Measurements from ENCODE around the gene CLK1. TPM values are rescaled to one million over a fixed set of nuclear protein-coding genes. Genes with fewer than 3 reads are reported as not detected.
"Not testable (repeated sequence)": the region's sequence is repeated elsewhere in the genome, so short reads cannot be mapped to it uniquely, and the experiment has no call there.

Gene CLK1
- 100 to 1,000 TPM; 273 to 431 (median 361) TPM for polyA plus RNA-seq (ENCODE audit: insufficient read depth in 1 of 5, insufficient read length in 5 of 5, low replicate concordance in 1 of 5)
- long read RNA-seq, donor 1, transcript CLK1-204 (12 exons, 1,682 nt): minor isoform, 9 of 210 reads
- long read RNA-seq, donor 1, transcript CLK1-210 (11 exons, 3,208 nt): minor isoform, 30 of 210 reads
- long read RNA-seq, donor 1, transcript CLK1-201 (13 exons, 1,888 nt): major isoform, 40 of 210 reads
- long read RNA-seq, donor 1, transcript CLK1-208 (2 exons, 484 nt): minor isoform, 13 of 210 reads
- long read RNA-seq, donor 1, partial matches to known transcripts: 102 of 210 reads
- long read RNA-seq, donor 1, other reads (novel, unspliced or antisense): 0 of 210 reads
- long read RNA-seq, donor 2, transcript CLK1-210 (11 exons, 3,208 nt): major isoform, 14 of 84 reads
- long read RNA-seq, donor 2, transcript CLK1-201 (13 exons, 1,888 nt): minor isoform, 13 of 84 reads
- long read RNA-seq, donor 2, transcript CLK1-204 (12 exons, 1,682 nt): minor isoform, 8 of 84 reads
- long read RNA-seq, donor 2, partial matches to known transcripts: 38 of 84 reads
- long read RNA-seq, donor 2, other reads (novel, unspliced or antisense): 0 of 84 reads
- long read RNA-seq, donor 3, transcript CLK1-208 (2 exons, 484 nt): minor isoform, 10 of 108 reads
- long read RNA-seq, donor 3, transcript CLK1-210 (11 exons, 3,208 nt): major isoform, 15 of 108 reads
- long read RNA-seq, donor 3, transcript CLK1-214 (3 exons, 480 nt): minor isoform, 8 of 108 reads
- long read RNA-seq, donor 3, transcript CLK1-201 (13 exons, 1,888 nt): major isoform, 15 of 108 reads
- long read RNA-seq, donor 3, partial matches to known transcripts: 50 of 108 reads
- long read RNA-seq, donor 3, other reads (novel, unspliced or antisense): 0 of 108 reads
- long read RNA-seq, donor 4, transcript CLK1-201 (13 exons, 1,888 nt): major isoform, 19 of 138 reads
- long read RNA-seq, donor 4, transcript CLK1-203 (8 exons, 1,192 nt): minor isoform, 11 of 138 reads
- long read RNA-seq, donor 4, transcript CLK1-210 (11 exons, 3,208 nt): minor isoform, 11 of 138 reads
- long read RNA-seq, donor 4, transcript CLK1-208 (2 exons, 484 nt): minor isoform, 9 of 138 reads
- long read RNA-seq, donor 4, partial matches to known transcripts: 75 of 138 reads
- long read RNA-seq, donor 4, other reads (novel, unspliced or antisense): 0 of 138 reads
- long read RNA-seq, donor 5, transcript CLK1-201 (13 exons, 1,888 nt): minor isoform, 15 of 184 reads
- long read RNA-seq, donor 5, transcript CLK1-208 (2 exons, 484 nt): minor isoform, 12 of 184 reads
- long read RNA-seq, donor 5, transcript CLK1-204 (12 exons, 1,682 nt): major isoform, 23 of 184 reads
- long read RNA-seq, donor 5, transcript CLK1-210 (11 exons, 3,208 nt): major isoform, 23 of 184 reads
- long read RNA-seq, donor 5, partial matches to known transcripts: 100 of 184 reads
- long read RNA-seq, donor 5, other reads (novel, unspliced or antisense): 0 of 184 reads
- long read RNA-seq, donor 6, transcript CLK1-210 (11 exons, 3,208 nt): minor isoform, 32 of 196 reads
- long read RNA-seq, donor 6, transcript CLK1-208 (2 exons, 484 nt): minor isoform, 10 of 196 reads
- long read RNA-seq, donor 6, transcript CLK1-201 (13 exons, 1,888 nt): major isoform, 43 of 196 reads
- long read RNA-seq, donor 6, transcript CLK1-203 (8 exons, 1,192 nt): minor isoform, 6 of 196 reads
- long read RNA-seq, donor 6, partial matches to known transcripts: 89 of 196 reads
- long read RNA-seq, donor 6, other reads (novel, unspliced or antisense): 5 of 196 reads
- long read RNA-seq, donor 7, transcript CLK1-210 (11 exons, 3,208 nt): minor isoform, 6 of 68 reads
- long read RNA-seq, donor 7, transcript CLK1-201 (13 exons, 1,888 nt): major isoform, 20 of 68 reads
- long read RNA-seq, donor 7, partial matches to known transcripts: 31 of 68 reads
- long read RNA-seq, donor 7, other reads (novel, unspliced or antisense): 0 of 68 reads
- long read RNA-seq, donor 8, transcript CLK1-201 (13 exons, 1,888 nt): minor isoform, 10 of 59 reads
- long read RNA-seq, donor 8, transcript CLK1-210 (11 exons, 3,208 nt): major isoform, 17 of 59 reads
- long read RNA-seq, donor 8, partial matches to known transcripts: 23 of 59 reads
- long read RNA-seq, donor 8, other reads (novel, unspliced or antisense): 0 of 59 reads

DNA sequence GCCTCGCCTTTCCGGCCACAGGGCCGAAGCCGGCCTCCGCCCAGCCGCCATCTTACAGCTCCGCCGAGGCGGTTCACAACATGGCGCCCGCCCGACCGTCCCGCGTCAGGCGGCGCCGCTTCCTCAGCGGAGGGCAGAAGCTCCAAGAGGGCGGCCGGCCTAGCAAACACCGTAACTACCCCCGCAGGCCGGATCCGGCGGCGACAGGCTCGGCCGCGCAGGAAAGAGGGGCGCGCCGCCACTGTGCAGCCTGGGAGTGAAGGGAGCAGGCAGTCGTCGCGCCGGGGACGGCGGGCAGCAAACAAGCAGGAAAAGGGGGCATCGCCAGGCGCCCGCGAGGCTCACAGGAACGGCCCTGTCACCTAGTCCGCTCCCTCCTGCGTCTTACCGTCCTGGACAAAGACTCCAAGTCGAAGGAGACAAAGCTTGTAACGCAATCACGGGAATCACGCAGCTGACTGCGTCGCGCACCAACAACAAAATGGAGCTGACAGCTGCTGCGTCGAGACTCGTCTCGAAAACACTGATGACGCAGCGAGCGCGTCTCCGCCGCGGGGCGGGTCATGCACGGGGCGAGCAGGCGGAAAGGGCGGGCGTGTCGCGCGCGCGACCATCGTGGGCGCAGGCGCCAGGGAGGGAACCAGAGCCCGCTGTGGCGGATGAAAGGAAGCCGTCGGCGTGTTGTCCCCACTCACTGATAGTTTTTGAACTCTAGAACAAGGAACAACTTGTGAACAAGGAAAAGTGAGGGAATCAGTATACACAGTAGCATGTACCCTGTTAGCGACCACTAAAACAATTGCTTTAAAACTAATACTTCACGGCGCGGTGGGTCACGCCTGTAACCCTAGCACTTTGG lies at the start of gene CLK1:
CLK1 (minus strand) TSS at position 483 of the 859 bp plus-strand sequence. CDS start 2,796 bp downstream, outside the sequence.
- peak; percentile 98 for DNase-seq

DNA sequence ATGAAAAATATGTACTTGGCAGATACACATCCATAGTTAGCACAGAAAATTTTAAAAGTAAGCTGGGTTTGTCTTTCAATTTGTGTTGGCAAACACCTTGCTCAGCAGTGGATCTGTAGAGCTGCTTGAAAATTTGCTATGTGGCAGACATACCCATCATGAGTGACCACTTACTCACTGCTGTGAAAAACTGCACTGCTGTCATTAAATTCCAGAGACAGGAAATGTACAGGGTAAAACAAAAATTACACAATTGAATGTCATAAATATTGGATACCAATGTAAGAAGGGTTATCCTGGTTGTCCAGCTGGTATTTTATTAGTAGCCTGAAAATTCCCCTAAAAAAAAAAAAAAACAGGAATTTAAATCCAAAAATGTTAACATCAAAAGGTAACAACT lies 49.2 kb upstream of the CLK1 start:
- no peak for DNase-seq

DNA sequence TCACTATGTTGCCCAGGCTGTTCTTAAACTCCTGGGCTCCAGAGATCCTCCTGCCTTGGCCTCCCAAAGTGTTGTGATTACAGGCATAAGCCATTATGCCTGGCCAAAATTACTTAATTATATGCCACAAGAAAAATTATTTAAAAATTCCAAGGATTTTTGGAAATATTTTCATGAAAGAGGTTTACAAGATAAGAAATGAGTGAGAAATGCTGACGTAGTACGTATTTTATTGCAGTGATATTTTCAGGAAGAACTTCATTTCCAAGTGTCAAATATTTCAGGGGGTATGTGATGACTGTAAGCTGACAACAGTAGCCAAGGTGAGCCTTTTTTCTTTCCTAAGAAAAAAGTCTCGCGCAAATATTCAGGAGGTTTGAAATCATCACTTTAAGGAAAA lies 45.5 kb upstream of the CLK1 start:
- no peak for DNase-seq

DNA sequence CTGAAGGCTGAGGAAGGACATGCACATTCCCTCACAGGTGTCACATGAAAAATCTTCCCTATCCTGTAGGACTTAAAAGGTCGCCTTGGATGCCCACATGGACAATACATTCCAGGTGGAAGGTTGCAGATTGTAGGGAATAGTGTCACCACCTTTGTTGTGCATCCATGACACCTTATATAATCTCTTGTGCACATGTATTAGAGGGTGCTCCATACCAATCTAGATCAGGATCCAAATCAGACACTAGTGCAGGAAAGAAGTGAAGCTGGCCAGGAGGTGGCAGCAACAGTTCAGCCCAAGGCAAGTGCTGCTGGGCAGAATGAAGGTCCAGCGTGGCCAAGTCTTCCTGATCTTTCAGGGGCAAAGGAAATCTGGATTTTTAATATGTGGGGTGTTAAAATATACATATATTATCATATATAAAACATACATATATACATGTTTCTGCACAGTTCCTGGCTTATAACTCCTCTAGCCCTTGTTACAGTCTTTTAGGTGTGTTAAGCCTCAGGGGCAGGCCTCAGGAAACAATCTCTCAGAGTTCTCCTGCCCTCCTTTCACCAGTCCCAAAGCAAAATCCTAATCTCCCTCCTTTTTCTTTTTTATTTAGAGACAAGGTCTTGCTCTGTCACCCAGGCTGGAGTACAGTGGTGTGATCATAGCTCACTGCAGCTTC lies 41.3 kb upstream of the CLK1 start:
- DNase-seq: peak; percentile 32 to 52

DNA sequence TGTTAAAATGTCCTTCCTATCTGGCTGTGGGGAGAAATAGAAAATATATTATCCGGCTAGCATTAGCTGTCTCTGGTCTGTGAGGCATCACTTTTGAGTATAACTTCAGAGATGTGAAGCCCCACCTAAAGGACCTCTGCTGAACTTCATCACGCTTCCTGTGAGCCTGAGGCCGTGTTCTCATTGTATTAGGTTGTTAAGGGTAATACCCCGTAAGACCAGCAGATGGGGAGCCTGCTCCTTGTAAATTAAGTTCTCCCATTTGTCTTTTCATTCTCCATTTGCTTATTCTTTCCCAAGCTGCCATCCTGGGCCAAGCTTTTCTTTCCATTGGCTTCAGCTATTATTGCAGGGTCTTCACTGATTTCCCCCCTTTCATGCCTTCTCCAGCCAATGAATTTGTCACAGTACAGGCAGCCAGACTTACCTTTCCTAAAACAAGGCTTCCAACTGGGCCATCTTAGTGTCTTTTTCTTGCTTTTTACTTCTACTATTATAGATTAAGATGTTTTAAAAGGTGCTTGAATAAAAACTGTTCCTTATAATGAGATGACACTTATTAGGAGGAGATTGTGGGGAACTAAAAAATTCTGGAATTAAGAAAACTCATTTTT lies 37.1 kb upstream of the CLK1 start:
- DNase-seq: peak; percentile 16 to 61

DNA sequence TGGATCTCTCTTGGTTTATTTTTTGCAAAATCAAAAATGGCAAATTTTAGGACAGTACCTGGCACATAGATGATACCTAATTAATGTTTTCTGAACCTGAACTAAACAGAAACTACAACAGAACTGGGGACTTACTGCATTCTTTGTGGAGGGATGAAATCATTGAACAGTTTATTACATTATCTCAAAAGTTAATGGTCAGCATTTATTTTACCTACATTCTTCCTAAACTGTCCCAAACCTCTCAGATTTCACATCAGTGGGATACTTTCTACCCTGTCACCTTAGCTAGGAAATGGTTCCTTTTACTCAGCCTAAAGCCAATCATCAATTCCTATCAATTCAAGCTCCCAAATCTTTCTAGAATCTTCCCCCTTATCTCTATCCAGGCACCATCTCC lies 35.0 kb upstream of the CLK1 start:
- DNase-seq: no peak

DNA sequence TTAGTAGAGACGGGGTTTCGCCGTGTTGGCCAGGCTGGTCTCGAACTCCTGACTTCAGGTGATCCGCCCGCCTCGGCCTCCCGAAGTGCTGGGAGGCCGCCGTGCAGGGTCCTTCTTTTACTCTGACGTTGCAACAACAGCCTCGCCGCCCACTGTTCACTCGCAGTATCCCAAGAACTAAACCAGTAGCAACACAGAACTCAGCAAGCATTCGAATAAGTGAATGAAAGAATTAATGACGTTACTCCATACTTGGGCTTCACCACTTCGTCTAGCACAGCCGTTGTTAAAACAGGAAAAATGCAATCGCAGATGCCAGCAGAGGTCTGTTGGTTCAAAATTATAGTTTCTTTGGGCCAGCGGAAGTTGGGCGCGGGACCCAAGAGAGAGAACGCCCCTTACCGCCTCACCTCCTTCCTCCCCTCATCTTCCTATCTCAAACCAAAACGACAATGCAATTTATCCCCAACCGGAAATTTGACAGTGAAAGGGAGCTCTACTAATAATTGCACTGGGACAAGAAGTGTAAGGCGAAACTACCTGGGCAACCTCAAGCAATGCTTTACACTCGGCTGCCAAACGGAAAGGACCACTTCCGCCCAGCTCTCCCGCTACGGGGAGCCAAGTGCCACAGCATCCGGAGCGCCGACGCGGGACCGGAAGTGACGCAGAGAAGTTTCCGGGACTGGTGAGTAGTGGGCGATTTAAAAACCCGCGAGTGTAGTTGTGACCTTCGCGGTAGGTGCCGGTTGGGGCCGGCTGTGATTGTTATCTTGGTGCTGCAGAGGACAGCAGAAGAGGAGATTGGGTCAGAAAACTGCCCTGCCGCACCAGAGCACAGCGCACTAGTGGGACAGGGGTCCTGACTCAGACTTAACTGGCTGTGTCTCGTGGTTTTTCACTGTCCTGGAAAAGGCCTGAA lies 24.5 kb upstream of the CLK1 start, which contains the start of the genes NIF3L1 and PPIL3:
NIF3L1 (plus strand) TSS at position 668 of the 922 bp plus-strand sequence. CDS start 2,573 bp downstream, outside the sequence.
PPIL3 (minus strand) TSS at position 374 of the 922 bp plus-strand sequence. CDS start 1,462 bp downstream, outside the sequence.
- DNase-seq: peak; percentile 95 to 97

DNA sequence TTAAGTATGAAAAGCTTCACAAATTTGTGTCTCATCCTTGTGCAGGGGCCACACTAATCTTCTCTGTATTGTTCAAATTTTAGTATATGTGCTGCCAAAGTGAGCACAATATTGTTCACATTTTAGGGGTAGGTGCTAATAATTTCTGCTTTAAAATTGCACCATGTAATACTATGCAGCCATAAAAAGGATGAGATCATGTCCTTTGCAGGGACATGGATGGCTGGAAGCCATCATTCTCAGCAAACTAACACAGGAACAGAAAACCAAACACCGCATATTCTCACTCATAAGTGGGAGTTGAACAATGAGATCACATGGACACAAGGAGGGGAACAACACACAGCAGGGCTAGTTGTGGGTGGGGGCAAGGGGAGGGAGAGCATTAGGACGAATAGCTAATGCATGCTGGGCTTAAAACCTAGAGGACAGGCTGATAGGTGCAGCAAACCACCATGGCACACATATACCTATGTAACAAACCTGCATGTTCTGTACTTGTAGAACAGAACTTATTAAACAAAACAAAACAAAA lies 17.3 kb upstream of the CLK1 start:
- DNase-seq: not testable (repeated sequence)

DNA sequence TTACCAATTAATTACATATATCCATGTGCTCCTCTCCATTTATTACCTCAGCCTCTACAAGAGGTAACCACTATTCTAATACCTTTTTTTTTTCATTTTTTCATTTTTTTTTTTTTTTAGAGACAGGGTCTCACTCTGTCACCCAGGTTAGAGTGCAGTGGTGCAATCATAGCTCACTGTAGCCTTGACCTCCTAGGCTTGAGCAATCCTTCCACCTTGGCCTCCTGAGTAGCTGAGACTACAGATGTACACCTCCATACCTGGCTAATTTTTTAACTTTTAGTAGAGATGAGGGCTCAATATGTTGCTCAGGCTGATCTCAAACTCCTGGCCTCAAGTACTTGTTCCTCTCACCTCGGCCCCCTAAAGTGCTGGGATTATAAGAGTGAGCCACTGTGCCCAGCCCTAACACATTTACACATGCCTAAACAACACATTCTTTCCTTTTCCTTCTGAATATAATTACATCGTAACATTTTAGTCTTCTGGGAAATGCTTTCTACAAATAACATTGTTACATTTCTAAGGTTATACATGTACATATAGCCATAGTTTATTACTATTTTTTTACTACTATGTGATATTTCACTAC lies 13.9 kb upstream of the CLK1 start:
- DNase-seq: no peak

DNA sequence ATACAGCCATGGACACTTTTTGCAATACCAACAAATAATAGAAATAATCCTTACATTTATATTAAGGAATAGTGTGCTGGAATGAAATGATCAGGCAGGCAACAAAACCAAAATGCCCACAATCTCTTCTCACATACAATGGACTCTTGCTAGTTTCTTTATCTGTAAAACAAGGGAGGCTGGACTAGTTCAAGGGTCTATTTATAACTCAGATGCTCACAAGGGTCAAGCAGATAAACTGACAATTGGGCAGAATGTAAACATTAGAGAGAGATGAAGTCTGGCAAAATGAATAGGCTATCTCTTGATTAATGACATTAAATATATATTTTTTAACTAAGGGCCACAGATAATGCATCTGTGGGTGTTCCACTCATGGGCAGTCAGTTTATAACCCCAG lies 13.0 kb upstream of the CLK1 start:
- no peak for DNase-seq

DNA sequence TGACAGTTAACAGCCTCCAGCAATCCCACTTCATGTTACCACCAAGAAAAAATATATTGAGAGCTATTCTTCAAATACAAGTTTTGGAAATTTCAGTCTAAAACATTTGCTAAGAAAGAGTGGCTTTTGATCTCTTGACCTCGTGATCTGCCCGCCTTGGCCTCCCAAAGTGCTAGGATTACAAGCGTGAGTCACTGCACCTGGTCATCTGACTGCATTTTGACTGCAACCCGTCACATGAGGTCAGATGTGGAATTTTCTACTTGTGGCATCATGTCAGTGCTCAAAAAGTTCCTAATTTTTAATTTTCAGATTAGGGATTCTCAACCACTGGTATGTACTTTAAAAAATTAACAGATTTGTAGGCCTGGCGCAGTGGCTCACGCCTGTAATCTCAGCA lies 9.1 kb upstream of the CLK1 start:
- no peak for DNase-seq

DNA sequence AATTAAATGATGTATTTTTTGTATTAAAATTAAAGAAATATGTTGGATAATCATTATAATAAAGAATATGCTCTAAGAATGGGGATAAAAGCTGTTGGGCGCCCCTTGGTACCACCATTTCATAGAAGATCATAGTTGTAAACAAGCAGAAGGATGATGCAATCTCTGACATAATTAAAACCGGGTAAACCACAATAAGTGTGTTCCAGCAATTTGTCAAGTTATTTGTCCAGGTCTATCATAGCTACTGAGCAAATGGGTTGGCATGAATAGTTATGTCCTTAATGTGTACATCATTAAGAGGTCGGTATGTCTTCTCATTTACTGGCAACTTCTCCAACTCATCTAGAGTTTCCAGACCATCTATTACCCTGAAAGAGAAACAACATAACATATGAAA lies 6.7 kb upstream of the CLK1 start:
- no peak for DNase-seq

DNA sequence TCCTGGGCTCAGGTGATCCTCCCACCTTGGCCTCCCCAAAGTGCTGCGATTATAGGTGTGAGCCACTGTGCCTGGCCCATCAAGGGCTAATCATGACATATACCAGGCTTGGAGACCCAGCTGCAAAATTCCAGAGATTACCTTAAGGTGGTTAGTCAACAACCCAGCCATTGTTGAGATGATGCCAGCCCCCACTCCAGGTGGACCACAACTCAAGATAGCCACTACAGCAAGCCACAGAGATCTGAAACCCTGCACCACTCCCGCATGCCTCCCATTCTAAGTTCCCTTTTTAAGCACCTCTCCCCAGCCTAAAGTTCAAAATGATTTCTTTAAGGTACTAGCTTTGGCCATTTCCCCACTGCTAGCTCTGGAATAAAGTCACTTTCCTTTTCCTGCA lies 4.6 kb upstream of the CLK1 start:
- DNase-seq: no peak

DNA sequence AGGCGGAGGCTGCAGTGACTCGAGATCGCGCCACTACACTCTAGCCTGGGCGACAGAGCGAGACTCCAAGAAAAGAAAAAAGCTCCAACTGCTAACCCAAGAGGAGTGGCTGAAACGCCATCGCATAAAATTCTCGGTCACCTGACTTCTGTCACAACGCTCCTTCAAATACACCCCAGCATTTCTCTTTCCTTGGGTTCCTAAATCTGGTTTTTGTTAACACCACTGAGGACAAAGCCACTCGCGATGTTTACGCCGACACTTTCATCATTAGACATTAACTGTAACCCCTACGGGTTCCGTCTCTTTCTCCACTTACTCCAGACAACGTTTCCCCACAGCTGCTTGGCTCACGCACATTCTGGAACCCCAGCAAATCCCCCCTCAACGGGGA lies 679 bp downstream of the CLK1 start:
- no peak for DNase-seq

DNA sequence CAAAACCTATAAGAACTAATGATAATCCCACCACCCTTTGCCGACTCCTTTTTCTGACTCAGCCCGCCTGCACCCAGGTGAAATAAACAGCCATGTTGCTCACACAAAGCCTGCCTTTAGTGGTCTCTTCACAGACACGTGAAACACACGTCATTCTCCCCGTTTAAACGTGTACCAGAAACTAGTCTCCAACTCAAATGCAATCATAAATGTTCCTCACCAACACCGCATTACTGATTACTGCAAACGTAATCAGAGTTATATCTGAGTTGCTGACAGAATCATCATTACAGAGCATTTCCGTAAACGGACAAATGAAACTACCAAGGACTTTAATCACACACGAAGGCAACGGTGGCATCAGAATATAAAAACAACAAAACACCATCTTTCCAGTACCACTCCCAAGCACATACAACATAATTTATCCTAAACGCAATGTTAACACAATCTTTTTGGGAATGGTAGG lies 1.9 kb downstream of the CLK1 start:
- DNase-seq: peak in 1 of 2 donors; percentile 65
